ENCODE measurements around the gene IFI35.

GRCh38 chr17:43014649-43015542, 8.3 kb downstream of the IFI35 start:
- TF ChIP-seq EZH2 (IDR thresholded peaks at IDR 0.05; ENCODE audit: low read length, missing control alignments) (no peak), CTCF (conservative IDR thresholded peaks at IDR 0.05 in 1 of 2, IDR thresholded peaks at IDR 0.05 in 1 of 2; ENCODE audit: low read depth in 1 of 2, low read length in 2 of 2) (no peak)

Measured in fibroblast of lung (primary cell).